ENCODE data around the gene HOXA2.

HOXA2 gene

GRCh38 chr7:27064159-27064558 lies 38.3 kb downstream of the HOXA2 start:
- H3K9me3 ChIP-seq (ENCODE audit: control insufficient read depth, insufficient read depth, low read depth, low read length), result no peaks in the 10 kb centered on the region
- no peak for TF ChIP-seq ZNF521 (tag by site-specific recombination; IDR thresholded peaks at IDR 0.05)
- TF ChIP-seq PRDM2 (tag by site-specific recombination; IDR thresholded peaks at IDR 0.05; ENCODE audit: borderline replicate concordance), result no peak
- TF ChIP-seq ZNF239 (tag by site-specific recombination; IDR thresholded peaks at IDR 0.05), result no peak
- TF ChIP-seq ZFP37 (tag by site-specific recombination; IDR thresholded peaks at IDR 0.05), result no peak
- no peak for TF ChIP-seq ZBTB49 (tag by site-specific recombination; IDR thresholded peaks at IDR 0.05; ENCODE audit: low read depth)
- TF ChIP-seq ZNF510 (tag by site-specific recombination; IDR thresholded peaks at IDR 0.05; ENCODE audit: insufficient replicate concordance), result no peak
- no peaks in the 10 kb centered on the region for H3K36me3 ChIP-seq (ENCODE audit: control insufficient read depth in 2 of 2, insufficient read depth in 1 of 2, low read length in 2 of 2)
- H3K4me3 ChIP-seq (ENCODE audit: low read depth, low read length), result no peak overlapping the region
- 0 out of 2 replicates have a peak, but pooled peaks cover 2% of the 10 kb centered on the region for H3K4me1 ChIP-seq (ENCODE audit: control insufficient read depth, insufficient read depth, low read length)
- ChIA-PET CTCF (interaction anchor here (0.6 kb wide), 1 partner anchor 36 kb away, joined by 3 read pairs; no protein-coding TSS in a partner anchor), POLR2A (interaction anchor here (0.6 kb wide), 1 partner anchor 1462 kb away, joined by 4 read pairs; no protein-coding TSS in a partner anchor)
- no peak overlapping the region for H3K27ac ChIP-seq (ENCODE audit: extremely low read depth, low read depth, low read length)

- TF ChIP-seq PRDM2 (tag by site-specific recombination; IDR thresholded peaks at IDR 0.05; ENCODE audit: borderline replicate concordance), result no peak
- no peak for TF ChIP-seq REPIN1 (tag by site-specific recombination; IDR thresholded peaks at IDR 0.05; ENCODE audit: low read depth)
- TF ChIP-seq ZNF777 (tag by site-specific recombination; IDR thresholded peaks at IDR 0.05; ENCODE audit: borderline replicate concordance), result no peak
- TF ChIP-seq HOXC10 (CRISPR knock-in tag; IDR thresholded peaks at IDR 0.05), result no peak
- no peak for TF ChIP-seq ZFP37 (tag by site-specific recombination; IDR thresholded peaks at IDR 0.05)
- TF ChIP-seq ZNF335 (tag by site-specific recombination; conservative IDR thresholded peaks at IDR 0.05), result no peak
- TF ChIP-seq ZNF530 (tag by site-specific recombination; IDR thresholded peaks at IDR 0.05; ENCODE audit: low read depth), result no peak
- TF ChIP-seq ZNF16 (tag by site-specific recombination; IDR thresholded peaks at IDR 0.05; ENCODE audit: low read depth), result no peak
- no peak for TF ChIP-seq TRIM28 (IDR thresholded peaks at IDR 0.05; ENCODE audit: borderline replicate concordance, low read length)
- TF ChIP-seq ZFP41 (tag by site-specific recombination; IDR thresholded peaks at IDR 0.05; ENCODE audit: borderline replicate concordance), result no peak
- no peak for TF ChIP-seq ZNF558 (tag by site-specific recombination; IDR thresholded peaks at IDR 0.05)
- TF ChIP-seq ZIC2 (tag by site-specific recombination; IDR thresholded peaks at IDR 0.05), result no peak
- ChIA-PET POLR2A (no interaction called here), CTCF (no interaction called here)
Measured at GRCh38 chr7:27062946-27063345, 39.5 kb downstream of the HOXA2 start.

More at GRCh38 chr7:27062946-27063345, 39.5 kb downstream of the HOXA2 start:
- H3K36me3 ChIP-seq (ENCODE audit: control insufficient read depth in 2 of 2, insufficient read depth in 1 of 2, low read length in 2 of 2), result no peaks in the 10 kb centered on the region
- no peak overlapping the region for H3K27ac ChIP-seq (ENCODE audit: extremely low read depth, low read depth, low read length)
- no peaks in the 10 kb centered on the region for H3K9me3 ChIP-seq (ENCODE audit: control insufficient read depth, insufficient read depth, low read depth, low read length)
- H3K4me1 ChIP-seq (ENCODE audit: control insufficient read depth, insufficient read depth, low read length), result 0 out of 2 replicates have a peak, but pooled peaks cover 2% of the 10 kb centered on the region
- no peak overlapping the region for H3K4me3 ChIP-seq (ENCODE audit: low read depth, low read length)

Data from HEK293 (cell line).